ENCODE measurements around the gene DAB2IP. TPM values are rescaled to one million over a fixed set of nuclear protein-coding genes. Genes with fewer than 3 reads are reported as not detected.

Gene DAB2IP
- total RNA-seq, 1 experiment from 2014 or later, result 46.7 TPM

GRCh38 chr9:121685146-121685794, 33.8 kb downstream of the DAB2IP start:
- no peak for DNase-seq
- Histone ChIP-seq H3K9me2 (ENCODE audit: insufficient read depth) (no peaks in the 10 kb centered on the region), H3K36me3 (ENCODE audit: low read depth) (no peaks in the 10 kb centered on the region), H2AFZ (no peak overlapping the region), H3K4me1 (replicated peaks; ENCODE audit: insufficient read depth) (peaks cover 8% of the 10 kb centered on the region), H4K20me1 (ENCODE audit: insufficient read depth) (no peaks in the 10 kb centered on the region), H3K27ac (no peak overlapping the region), H3K4me2 (no peak overlapping the region), H3K4me3 (no peak overlapping the region), H3K27me3 (ENCODE audit: insufficient read depth, low read depth) (no peaks in the 10 kb centered on the region), H3F3A (ENCODE audit: insufficient read depth, low read depth) (no peaks in the 10 kb centered on the region), H3K79me2 (ENCODE audit: low read depth) (no peaks in the 10 kb centered on the region), H3K9me3 (ENCODE audit: insufficient read depth, low read depth) (no peaks in the 10 kb centered on the region)
- TF ChIP-seq, protein P1, sequence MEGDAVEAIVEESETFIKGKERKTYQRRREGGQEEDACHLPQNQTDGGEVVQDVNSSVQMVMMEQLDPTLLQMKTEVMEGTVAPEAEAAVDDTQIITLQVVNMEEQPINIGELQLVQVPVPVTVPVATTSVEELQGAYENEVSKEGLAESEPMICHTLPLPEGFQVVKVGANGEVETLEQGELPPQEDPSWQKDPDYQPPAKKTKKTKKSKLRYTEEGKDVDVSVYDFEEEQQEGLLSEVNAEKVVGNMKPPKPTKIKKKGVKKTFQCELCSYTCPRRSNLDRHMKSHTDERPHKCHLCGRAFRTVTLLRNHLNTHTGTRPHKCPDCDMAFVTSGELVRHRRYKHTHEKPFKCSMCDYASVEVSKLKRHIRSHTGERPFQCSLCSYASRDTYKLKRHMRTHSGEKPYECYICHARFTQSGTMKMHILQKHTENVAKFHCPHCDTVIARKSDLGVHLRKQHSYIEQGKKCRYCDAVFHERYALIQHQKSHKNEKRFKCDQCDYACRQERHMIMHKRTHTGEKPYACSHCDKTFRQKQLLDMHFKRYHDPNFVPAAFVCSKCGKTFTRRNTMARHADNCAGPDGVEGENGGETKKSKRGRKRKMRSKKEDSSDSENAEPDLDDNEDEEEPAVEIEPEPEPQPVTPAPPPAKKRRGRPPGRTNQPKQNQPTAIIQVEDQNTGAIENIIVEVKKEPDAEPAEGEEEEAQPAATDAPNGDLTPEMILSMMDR (conservative IDR thresholded peaks at IDR 0.05), result no peak
- no peak for TF ChIP-seq EZH2 (IDR thresholded peaks at IDR 0.05; ENCODE audit: low read depth)
- ChIA-PET CTCF (interaction anchor here (1.7 kb wide), 1 partner anchor 139 kb away, joined by 10 read pairs; no protein-coding TSS in a partner anchor), POLR2A (ENCODE audit: unreplicated experiment) (no interaction called here)
- no TSS peak for BruUV-seq (replicated peaks)
- intact Hi-C loops (cut with micrococcal nuclease; ENCODE audit: unreplicated experiment), result loop anchor here (2.0 kb wide), 1 partner anchor 86 kb away; no protein-coding TSS in a partner anchor

- Histone ChIP-seq H3K36me3 (ENCODE audit: low read depth) (no peaks in the 10 kb centered on the region), H3K4me2 (no peak overlapping the region), H3F3A (ENCODE audit: insufficient read depth, low read depth) (no peaks in the 10 kb centered on the region), H3K4me1 (replicated peaks; ENCODE audit: insufficient read depth) (peaks cover 8% of the 10 kb centered on the region), H3K27me3 (ENCODE audit: insufficient read depth, low read depth) (no peaks in the 10 kb centered on the region), H3K9me2 (ENCODE audit: insufficient read depth) (no peaks in the 10 kb centered on the region), H3K9me3 (ENCODE audit: insufficient read depth, low read depth) (no peaks in the 10 kb centered on the region), H3K27ac (no peak overlapping the region), H3K79me2 (ENCODE audit: low read depth) (no peaks in the 10 kb centered on the region), H4K20me1 (ENCODE audit: insufficient read depth) (no peaks in the 10 kb centered on the region), H3K4me3 (no peak overlapping the region), H2AFZ (no peak overlapping the region)
- TF ChIP-seq, protein P1 (conservative IDR thresholded peaks at IDR 0.05), result no peak
- no peak for TF ChIP-seq EZH2 (IDR thresholded peaks at IDR 0.05; ENCODE audit: low read depth)
- CTCF ChIA-PET, result no interaction called here
- POLR2A ChIA-PET (ENCODE audit: unreplicated experiment), result no interaction called here
- BruUV-seq (replicated peaks), result no TSS peak
- intact Hi-C loops (cut with micrococcal nuclease; ENCODE audit: unreplicated experiment), result loop anchor here (2.0 kb wide), 1 partner anchor 87 kb away; no protein-coding TSS in a partner anchor
- DNase-seq, result no peak
Observed at GRCh38 chr9:121685795-121686377, 34.5 kb downstream of the DAB2IP start.

DNA sequence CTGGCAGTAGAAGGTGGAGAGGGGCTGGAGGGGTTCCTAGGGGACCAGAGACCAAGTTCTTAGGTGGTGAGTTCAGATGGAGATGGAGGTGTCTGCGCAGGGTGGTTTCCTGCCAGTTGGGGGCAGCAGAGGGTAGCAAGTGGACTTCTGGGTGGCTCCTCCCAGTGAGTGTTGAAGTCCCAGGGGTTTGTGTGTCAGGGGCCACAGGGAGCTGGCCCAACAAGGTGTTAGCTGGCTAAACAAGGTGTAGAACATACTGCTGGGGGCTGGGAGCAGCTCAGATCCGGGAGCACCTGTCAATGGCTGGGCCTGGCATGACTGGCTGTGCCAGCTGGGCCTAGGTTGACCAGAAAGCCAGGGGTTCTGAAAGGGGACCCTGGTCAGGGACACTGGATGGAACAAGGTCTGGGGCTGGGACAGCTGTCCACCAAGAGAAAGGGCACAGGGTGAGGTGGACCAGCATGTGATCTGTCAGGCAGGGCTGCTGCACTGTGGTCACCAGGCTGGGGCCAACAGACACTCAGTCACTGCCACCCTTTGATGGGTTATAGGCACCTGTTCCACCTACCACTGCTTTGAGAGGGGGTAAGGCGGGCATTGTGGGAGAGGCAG, 35.6 kb downstream of the DAB2IP start:
- Histone ChIP-seq H3F3A (ENCODE audit: insufficient read depth, low read depth) (peaks cover 7% of the 10 kb centered on the region; the same call in 1 of the 2 replicates), H3K4me3 (no peak overlapping the region), H3K27me3 (ENCODE audit: insufficient read depth, low read depth) (no peaks in the 10 kb centered on the region), H3K36me3 (ENCODE audit: low read depth) (no peaks in the 10 kb centered on the region), H3K79me2 (ENCODE audit: low read depth) (no peaks in the 10 kb centered on the region), H3K4me1 (replicated peaks; ENCODE audit: insufficient read depth) (peaks cover 9% of the 10 kb centered on the region), H3K4me2 (peak overlapping the region; percentile 65), H3K9me3 (ENCODE audit: insufficient read depth, low read depth) (no peaks in the 10 kb centered on the region), H3K27ac (no peak overlapping the region), H3K9me2 (ENCODE audit: insufficient read depth) (no peaks in the 10 kb centered on the region), H2AFZ (no peak overlapping the region), H4K20me1 (ENCODE audit: insufficient read depth) (no peaks in the 10 kb centered on the region)
- intact Hi-C loops (cut with micrococcal nuclease; ENCODE audit: unreplicated experiment), result loop anchor here (1.0 kb wide), 4 partner anchors 33 to 305 kb away; no protein-coding TSS in a partner anchor
- ChIA-PET CTCF (interaction anchor here (0.5 to 1.4 kb wide), 16 partner anchors 11 to 412 kb away, joined by 3 to 16 read pairs (median 4); no protein-coding TSS in a partner anchor), POLR2A (ENCODE audit: unreplicated experiment) (interaction anchor here (0.8 kb wide), 1 partner anchor 296 kb away, joined by 4 read pairs; no protein-coding TSS in a partner anchor)
- no peak for TF ChIP-seq EZH2 (IDR thresholded peaks at IDR 0.05; ENCODE audit: low read depth)
- TF ChIP-seq, protein P1 (conservative IDR thresholded peaks at IDR 0.05), result peak; percentile 93
- no TSS peak for BruUV-seq (replicated peaks)
- peak; percentile 78 to 87 for DNase-seq

All from PC-9 (cell line).